Right cardiac atrium (tissue), 5 donors: Measurements from ENCODE around the gene PDGFD. TPM values are rescaled to one million over a fixed set of nuclear protein-coding genes. Genes with fewer than 3 reads are reported as not detected.
A peak's percentile ranks its signal among the peaks of the same experiment; 100 is the strongest.

Experiments used
- ATAC-seq, 2 donors: fragments of 200-7000 bp; cut with Tn5 transposase; one replicate each; pipeline versions ENCODE4 v1.8.0 to v1.9.1; 2020; ENCODE audit warnings: moderate library complexity in 2 of 2, mild to moderate bottlenecking in 1 of 2
- DNase-seq, 3 donors: peaks; one replicate each; pipeline ENCODE4 v3.0.0-alpha.2; 2020
- H3K27ac ChIP-seq: one replicate; pipeline ENCODE4 v1.5.1; 2013; ENCODE audit warnings: mild to moderate bottlenecking, low read length, control low read depth, moderate library complexity
- H3K27me3 ChIP-seq: one replicate; pipeline ENCODE4 v1.6.1; 2013; ENCODE audit not compliant: control insufficient read depth, insufficient read depth
- H3K4me1 ChIP-seq: one replicate; pipeline ENCODE4 v1.6.1; 2013; ENCODE audit warnings: low read length; ENCODE audit not compliant: control insufficient read depth, insufficient read depth
- H3K4me3 ChIP-seq: one replicate; pipeline ENCODE4 v1.5.1; 2013; ENCODE audit warnings: low read length, control low read depth
- H3K9me3 ChIP-seq: one replicate; pipeline ENCODE4 v1.6.1; 2013; ENCODE audit warnings: low read length; ENCODE audit not compliant: control insufficient read depth
- WGBS: extraction: QIAGEN DNeasy Blood & Tissue Kit; methylation state at CpG from one replicate; pipeline ENCODE4 v1.1.7; 2013; 5-methylcytosine and 5-hydroxymethylcytosine counted together
- intact Hi-C, 4 donors: fragments of 100-400 bp; cut with DNase I; formaldehyde crosslinking; loops; one replicate each; pipeline versions ENCODE4 v1.11.0 to v1.14.0; 2022 to 2023
- polyA plus RNA-seq: library from polyadenylated mRNA; stranded (reverse); fragments of 200-250 nt; gene quantifications from one replicate; pipeline ENCODE4 v1.2.3, GENCODE V29; 2013
- total RNA-seq, 4 donors: library from RNA; stranded (reverse); fragmentation: NEBNext Ultra II Directional; extraction: Animal tissue kit (Norgen Biotek cat#: 25700); gene quantifications; one replicate each; pipeline ENCODE4 v1.2.1, GENCODE V29; 2021
- donor health status: healthy with polysubstance abuse.
- donor health status: DM: no; HTN: yes; CAD: no.
- donor health status: DM: no; HTN: no; CAD: no.
- donor health status: DM: no; HTN: yes; CAD: no; lungs with severe emphysema.
- donor health status: DM: yes; HTN: yes; CAD: no.

The PDGFD gene
- total and polyA plus RNA-seq, 5 donors: 10.5 to 20.1 (median 15.8) TPM

DNA sequence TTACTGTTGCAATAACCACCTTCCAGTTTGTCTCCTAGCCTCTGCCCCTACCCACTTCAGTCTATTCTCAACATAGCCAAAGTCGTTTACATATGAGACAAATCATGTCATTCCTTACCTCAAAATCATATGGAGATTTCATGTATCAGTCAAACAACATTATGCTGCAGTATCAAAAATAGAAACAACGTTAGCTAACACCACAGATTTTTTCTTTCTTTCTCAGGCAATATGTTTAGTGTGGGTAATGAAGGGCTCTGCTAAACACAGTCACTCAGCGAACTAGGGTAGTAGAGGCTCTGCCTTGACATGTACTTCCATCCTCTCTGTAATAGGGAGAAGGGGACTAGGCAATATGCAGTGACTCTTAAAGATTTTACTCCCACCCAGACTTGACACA is 268.8 kb downstream of the PDGFD start:
- Histone ChIP-seq H3K27ac (no peak overlapping the region), H3K4me3 (no peak overlapping the region), H3K4me1 (no peaks in the 10 kb centered on the region), H3K9me3 (no peaks in the 10 kb centered on the region), H3K27me3 (no peaks in the 10 kb centered on the region)
- DNase-seq (no peak), ATAC-seq (no peak)
- intact Hi-C loops: no loop called here
- 80% methylated on average over 3 of the region's 3 CpGs for WGBS

DNA sequence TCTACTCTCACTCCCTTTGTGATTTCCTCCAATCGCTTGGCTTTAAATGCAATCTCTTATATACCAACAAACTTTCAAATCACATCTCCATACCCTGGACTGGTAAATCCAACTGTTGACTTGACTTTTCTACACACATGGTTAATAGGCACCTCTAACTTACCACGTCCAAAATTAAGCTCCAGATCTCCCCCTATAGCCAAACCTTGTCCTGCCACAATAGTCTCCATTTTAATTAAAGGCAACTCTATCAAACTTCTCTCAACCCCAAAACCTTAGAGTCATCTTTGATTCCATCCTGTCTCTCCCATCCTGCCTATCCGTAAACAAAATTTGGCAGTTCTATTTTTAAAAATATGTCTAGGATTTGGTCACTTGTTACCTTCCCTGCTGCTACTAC is 269.3 kb downstream of the PDGFD start:
- intact Hi-C loops: no loop called here
- H3K27ac ChIP-seq: no peak overlapping the region

DNA sequence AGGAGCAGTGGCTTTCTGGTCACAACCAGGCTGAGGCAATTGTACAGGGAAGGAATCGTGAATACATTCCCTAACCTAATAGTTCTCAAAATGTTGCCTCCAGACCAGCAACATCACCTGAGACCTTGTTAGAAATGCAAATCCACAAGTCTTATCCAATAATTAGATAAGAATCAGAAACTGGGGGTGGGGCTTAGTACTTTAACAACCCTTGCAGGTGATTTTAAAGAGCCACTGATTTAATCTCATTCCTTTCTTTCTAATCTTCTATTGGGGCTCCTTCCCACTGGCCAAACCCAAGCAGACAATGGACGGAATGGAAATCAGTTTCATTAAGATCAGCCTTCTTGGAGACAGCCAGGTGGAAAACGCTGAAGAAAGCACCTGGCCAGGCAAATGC is 269.9 kb downstream of the PDGFD start:
- Histone ChIP-seq H3K4me1 (no peaks in the 10 kb centered on the region), H3K4me3 (no peak overlapping the region)

More for the DNA sequence above, 269.3 kb downstream of the PDGFD start:
- WGBS: 77% methylated on average over 3 of the region's 3 CpGs
- no peak for ATAC-seq
- H3K27me3 ChIP-seq: no peaks in the 10 kb centered on the region
- no peaks in the 10 kb centered on the region for H3K4me1 ChIP-seq
- no peak for DNase-seq
- H3K9me3 ChIP-seq: no peaks in the 10 kb centered on the region
- no peak overlapping the region for H3K4me3 ChIP-seq

DNA sequence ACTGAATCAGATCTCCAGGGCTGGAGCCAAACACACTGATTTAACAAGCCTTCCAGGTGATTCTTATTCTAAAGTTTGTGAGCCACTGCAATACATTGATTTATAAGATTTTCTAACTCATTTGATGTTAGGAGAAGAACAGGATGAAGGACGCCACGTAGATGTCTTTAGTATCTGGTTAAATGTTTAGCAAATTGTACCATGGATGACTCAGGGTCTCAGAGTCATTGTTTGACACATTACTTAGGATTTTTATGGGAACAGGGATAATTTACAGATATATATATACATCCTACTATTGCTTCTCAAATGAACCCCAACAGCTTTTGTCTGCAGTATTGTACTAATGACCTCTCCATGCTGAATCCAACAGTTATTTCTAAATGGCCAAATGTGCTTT is 270.6 kb downstream of the PDGFD start:
- H3K9me3 ChIP-seq: no peaks in the 10 kb centered on the region
- ATAC-seq (no peak), DNase-seq (no peak)
- no peak overlapping the region for H3K27ac ChIP-seq
- H3K4me3 ChIP-seq: no peak overlapping the region
- 96% methylated on average over 2 of the region's 2 CpGs for WGBS
- intact Hi-C loops: no loop called here
- H3K27me3 ChIP-seq: no peaks in the 10 kb centered on the region
- H3K4me1 ChIP-seq: no peaks in the 10 kb centered on the region

More for the DNA sequence above, 269.9 kb downstream of the PDGFD start:
- DNase-seq (no peak), ATAC-seq (no peak)
- intact Hi-C loops: no loop called here
- 87% methylated on average over 3 of the region's 3 CpGs for WGBS
- H3K9me3 ChIP-seq: no peaks in the 10 kb centered on the region
- no peaks in the 10 kb centered on the region for H3K27me3 ChIP-seq
- H3K27ac ChIP-seq: no peak overlapping the region

DNA sequence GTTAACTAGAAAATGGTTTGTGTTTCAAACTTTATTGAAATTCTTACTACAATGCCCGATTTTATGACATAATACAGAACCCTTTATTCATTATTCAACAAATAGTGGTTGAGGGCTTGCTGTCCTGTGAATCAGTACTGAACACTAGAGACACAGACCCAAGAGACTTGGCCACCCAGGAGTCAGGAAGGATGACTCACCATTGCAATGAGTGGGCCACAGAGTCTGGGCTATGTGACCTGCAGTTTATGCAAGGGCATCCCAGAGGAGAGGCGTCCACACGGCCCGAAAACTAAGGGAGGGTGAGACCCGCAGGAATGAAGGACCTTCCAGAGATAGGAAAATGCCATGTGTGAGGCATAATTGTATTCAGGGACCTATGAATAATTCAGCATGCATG is 271.3 kb downstream of the PDGFD start:
- WGBS: 77% methylated on average over 5 of the region's 5 CpGs
- Histone ChIP-seq H3K9me3 (no peaks in the 10 kb centered on the region), H3K27ac (no peak overlapping the region), H3K27me3 (no peaks in the 10 kb centered on the region), H3K4me1 (no peaks in the 10 kb centered on the region), H3K4me3 (no peak overlapping the region)
- no peak for DNase-seq
- intact Hi-C loops: no loop called here
- ATAC-seq: no peak

DNA sequence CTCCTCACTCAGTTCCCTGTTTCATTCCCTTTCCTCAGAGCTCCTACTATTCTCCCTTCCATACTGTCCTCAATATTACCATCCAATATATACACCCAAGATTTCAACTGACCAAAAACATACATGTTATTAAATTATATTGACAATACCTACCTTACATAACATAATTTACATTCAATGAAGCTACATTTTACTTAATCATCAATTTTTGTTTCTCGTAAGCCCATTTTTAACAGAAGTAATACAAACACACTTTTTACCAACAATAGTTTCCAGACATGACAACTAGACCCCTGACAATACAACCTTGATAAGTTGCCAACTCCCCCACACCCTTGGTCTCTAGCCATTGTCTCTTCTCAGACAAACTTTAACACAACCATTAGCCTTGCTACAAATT is 273.3 kb downstream of the PDGFD start:
- intact Hi-C loops: no loop called here
- Histone ChIP-seq H3K4me3 (no peak overlapping the region), H3K9me3 (no peaks in the 10 kb centered on the region), H3K27ac (no peak overlapping the region), H3K27me3 (no peaks in the 10 kb centered on the region), H3K4me1 (no peaks in the 10 kb centered on the region)
- WGBS: 89% methylated on average over 1 of the region's 1 CpG
- ATAC-seq (no peak), DNase-seq (no peak)

DNA sequence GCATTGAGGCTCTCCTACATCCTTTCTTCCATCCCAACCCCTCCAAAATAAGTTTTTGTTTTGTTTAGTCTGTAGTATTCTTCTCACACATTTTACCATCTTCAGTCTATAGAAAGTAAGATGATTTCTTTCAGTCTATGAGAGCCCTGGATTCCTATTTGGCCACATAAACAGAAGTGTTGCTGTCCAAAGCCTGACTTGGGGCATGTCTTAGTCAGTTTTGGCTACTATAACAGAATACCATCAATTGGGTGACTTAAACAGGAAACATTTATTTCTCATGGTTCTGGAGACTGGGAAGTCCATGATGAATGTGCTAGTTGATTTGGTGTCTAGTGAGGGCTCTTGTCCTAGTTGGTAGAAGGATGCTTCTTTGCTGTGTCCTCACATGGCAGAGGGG is 274.3 kb downstream of the PDGFD start:
- no peak for DNase-seq
- Histone ChIP-seq H3K27ac (no peak overlapping the region), H3K27me3 (no peaks in the 10 kb centered on the region), H3K9me3 (no peaks in the 10 kb centered on the region), H3K4me3 (no peak overlapping the region), H3K4me1 (no peaks in the 10 kb centered on the region)
- ATAC-seq: no peak
- intact Hi-C loops: no loop called here

DNA sequence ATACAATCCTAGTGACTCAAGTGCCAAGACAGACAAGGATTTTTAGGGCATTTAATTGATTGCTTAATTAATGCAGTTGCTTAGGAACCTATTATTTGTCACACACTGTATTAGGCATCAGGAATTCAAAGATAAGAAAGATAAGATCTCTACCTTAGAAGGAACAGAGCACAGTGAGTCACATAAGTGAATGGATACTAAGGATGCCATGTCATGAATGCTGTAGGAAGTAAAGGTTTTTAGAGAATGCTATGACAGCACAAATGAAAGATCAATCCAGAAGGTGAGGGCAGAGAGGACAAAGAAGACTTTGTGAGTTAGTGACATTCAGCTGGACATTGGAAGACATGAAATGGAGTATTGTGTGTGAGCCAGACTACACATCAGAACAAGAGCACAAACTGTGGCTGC is 275.4 kb downstream of the PDGFD start:
- Histone ChIP-seq H3K27me3 (no peaks in the 10 kb centered on the region), H3K4me3 (no peak overlapping the region), H3K4me1 (no peaks in the 10 kb centered on the region), H3K9me3 (no peaks in the 10 kb centered on the region), H3K27ac (no peak overlapping the region)
- intact Hi-C loops: no loop called here
- DNase-seq (no peak), ATAC-seq (no peak)

DNA sequence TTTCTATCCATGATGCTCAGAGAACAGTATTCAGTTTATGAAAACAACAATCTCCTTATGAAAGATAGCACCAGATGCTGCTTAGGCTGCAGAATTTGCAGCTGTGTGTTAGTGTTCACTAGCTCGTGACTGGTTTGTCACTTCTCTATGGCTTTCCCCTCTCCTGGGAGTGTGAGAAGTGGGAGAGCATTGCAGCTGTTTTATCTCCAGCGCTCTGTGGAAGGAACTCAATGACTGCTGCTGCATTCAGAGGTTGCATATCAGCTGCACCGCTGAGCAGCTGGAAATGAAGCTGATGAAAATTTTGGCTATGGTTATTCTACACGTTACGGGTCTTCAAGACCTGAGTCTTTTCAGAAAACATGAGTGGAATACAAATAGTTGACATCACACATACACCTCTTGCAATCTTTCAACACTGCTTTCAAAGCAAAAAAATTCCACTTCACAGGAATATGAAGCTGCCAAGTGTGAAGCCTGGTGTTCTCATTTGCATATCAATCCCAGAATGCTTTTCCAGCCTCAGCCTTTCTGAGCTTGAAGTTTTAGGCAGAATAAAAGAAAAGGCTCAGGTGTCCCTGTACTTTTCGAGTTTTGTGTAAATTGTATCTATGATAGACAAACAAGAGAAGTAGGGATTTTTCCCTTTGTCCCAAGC is 276.8 kb downstream of the PDGFD start:
- ATAC-seq (peak in 1 of 2 donors; percentile 33), DNase-seq (no peak)
- no peak overlapping the region for H3K27ac ChIP-seq
- 32% methylated on average over 6 of the region's 6 CpGs for WGBS
- H3K4me3 ChIP-seq: no peak overlapping the region
- intact Hi-C loops: no loop called here
- no peaks in the 10 kb centered on the region for H3K4me1 ChIP-seq
- no peaks in the 10 kb centered on the region for H3K9me3 ChIP-seq
- no peaks in the 10 kb centered on the region for H3K27me3 ChIP-seq

DNA sequence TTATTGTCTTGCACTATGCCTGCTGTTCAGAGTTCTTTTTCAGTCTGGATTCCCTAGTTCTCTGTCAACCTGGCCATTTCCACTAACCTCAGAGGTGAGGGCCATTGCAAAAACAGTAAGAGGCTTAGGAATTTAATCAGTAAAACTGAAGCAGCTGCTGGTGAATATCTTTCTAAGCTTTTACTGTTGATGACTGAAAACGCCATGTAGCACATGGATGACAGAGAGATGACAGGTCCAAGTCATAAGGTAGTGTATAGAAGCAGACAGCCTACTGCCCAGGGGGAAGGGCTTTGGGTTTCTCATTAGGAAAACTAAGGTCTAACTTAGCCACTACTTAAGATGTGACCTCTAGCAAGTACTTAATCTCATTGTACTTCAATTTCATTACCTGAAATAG is 280.1 kb downstream of the PDGFD start:
- Histone ChIP-seq H3K4me1 (peaks cover 5% of the 10 kb centered on the region), H3K4me3 (no peak overlapping the region), H3K27me3 (no peaks in the 10 kb centered on the region), H3K27ac (no peak overlapping the region), H3K9me3 (no peaks in the 10 kb centered on the region)
- intact Hi-C loops: no loop called here
- ATAC-seq: no peak
- 60% methylated on average over 1 of the region's 1 CpG for WGBS
- no peak for DNase-seq

DNA sequence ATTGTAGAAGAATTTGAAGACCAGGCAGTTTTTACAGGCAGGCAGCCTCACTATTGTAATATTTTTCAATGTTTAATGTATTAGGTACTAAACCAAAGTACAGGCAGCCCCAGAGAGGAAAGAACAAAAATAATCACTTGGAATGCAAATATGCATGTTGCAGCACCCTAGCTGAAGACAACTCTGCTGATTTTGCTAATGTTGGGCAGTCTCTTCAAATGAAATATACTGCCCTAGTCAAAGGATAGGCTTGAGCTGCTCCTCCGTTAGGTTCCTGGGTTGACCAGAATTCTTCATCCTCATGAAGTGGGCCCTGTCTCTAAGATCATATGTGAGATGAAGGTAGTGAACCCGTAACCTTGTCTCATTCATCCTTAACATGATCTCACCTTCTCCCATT is 280.7 kb downstream of the PDGFD start:
- Histone ChIP-seq H3K27me3 (no peaks in the 10 kb centered on the region), H3K9me3 (no peaks in the 10 kb centered on the region), H3K27ac (no peak overlapping the region), H3K4me1 (peaks cover 5% of the 10 kb centered on the region), H3K4me3 (no peak overlapping the region)
- 95% methylated on average over 2 of the region's 2 CpGs for WGBS
- no peak for DNase-seq
- intact Hi-C loops: no loop called here
- ATAC-seq: no peak

DNA sequence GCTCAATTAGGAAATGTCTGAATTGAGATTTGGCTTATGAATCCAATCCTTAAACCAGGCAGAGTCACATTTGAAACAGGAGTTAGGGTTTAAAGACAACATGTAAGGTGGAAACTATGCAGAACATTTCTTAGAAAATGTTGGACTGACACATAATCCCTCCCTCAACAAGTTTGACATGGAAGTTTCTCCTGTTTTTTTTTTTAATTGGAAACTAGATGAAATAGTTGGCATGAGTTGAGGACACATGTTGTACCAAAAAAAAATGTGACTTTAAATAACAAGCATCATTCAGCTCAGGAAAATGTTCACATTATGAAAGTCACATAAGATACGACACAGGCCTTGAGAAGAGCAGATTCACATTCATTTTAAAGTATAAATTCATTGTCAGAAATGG is 282.4 kb downstream of the PDGFD start:
- H3K9me3 ChIP-seq: no peaks in the 10 kb centered on the region
- no peaks in the 10 kb centered on the region for H3K27me3 ChIP-seq
- DNase-seq (no peak), ATAC-seq (no peak)
- 71% methylated on average over 1 of the region's 1 CpG for WGBS
- H3K4me1 ChIP-seq: peaks cover 5% of the 10 kb centered on the region
- no peak overlapping the region for H3K4me3 ChIP-seq
- H3K27ac ChIP-seq: no peak overlapping the region
- intact Hi-C loops: no loop called here
